Measurements from ENCODE around the gene PTPN12. TPM values are rescaled to one million over a fixed set of nuclear protein-coding genes. Genes with fewer than 3 reads are reported as not detected.
A peak's percentile ranks its signal among the peaks of the same experiment; 100 is the strongest.

PTPN12 gene
- total and polyA plus RNA-seq, 8 donors = 8.4 to 147 (median 38.6) TPM

GRCh38 chr7:77665161-77665560 is 128.1 kb downstream of the PTPN12 start:
- intact Hi-C loops (cut with DNase I; ENCODE audit: low total_unique reads) = no loop called here
- no peaks in the 10 kb centered on the region for H3K9me3 ChIP-seq
- no peak overlapping the region for H3K4me3 ChIP-seq
- no peaks in the 10 kb centered on the region for H3K27me3 ChIP-seq
- TF ChIP-seq POLR2A (IDR thresholded peaks at IDR 0.05) (no peak), POLR2AphosphoS5 (IDR thresholded peaks at IDR 0.05) (no peak), CTCF (IDR thresholded peaks at IDR 0.05) (no peak), EP300 (IDR thresholded peaks at IDR 0.05) (no peak)
- H3K36me3 ChIP-seq = peaks cover 0 to 31% (median 6%) of the 10 kb centered on the region in 4 donors
- DNase-seq = no peak
- H3K4me1 ChIP-seq = peaks cover 0 to 9% (median 0%) of the 10 kb centered on the region in 4 donors
- no peak overlapping the region for H3K27ac ChIP-seq

GRCh38 chr7:77667459-77668086 is 130.5 kb downstream of the PTPN12 start:
- H3K4me3 ChIP-seq = no peak overlapping the region
- peaks cover 0 to 24% (median 2%) of the 10 kb centered on the region in 4 donors for H3K36me3 ChIP-seq
- H3K27me3 ChIP-seq = no peaks in the 10 kb centered on the region
- no peak for DNase-seq
- TF ChIP-seq POLR2AphosphoS5 (IDR thresholded peaks at IDR 0.05) (no peak), CTCF (IDR thresholded peaks at IDR 0.05) (no peak)
- H3K9me3 ChIP-seq = no peaks in the 10 kb centered on the region
- WGBS, 5 donors = 76 to 86% (median 79%) methylated on average over 6 of the region's 6 CpGs
- no peak overlapping the region for H3K27ac ChIP-seq
- intact Hi-C loops (cut with DNase I; ENCODE audit: low total_unique reads) = no loop called here
- H3K4me1 ChIP-seq = peaks cover 0 to 9% (median 0%) of the 10 kb centered on the region in 4 donors

GRCh38 chr7:77674878-77675277 is 137.8 kb downstream of the PTPN12 start:
- intact Hi-C loops (cut with DNase I; ENCODE audit: low total_unique reads) = no loop called here
- TF ChIP-seq CTCF (IDR thresholded peaks at IDR 0.05) (no peak), POLR2AphosphoS5 (IDR thresholded peaks at IDR 0.05) (peak in 2 of 3 donors; percentile 15 to 66)
- WGBS, 5 donors = 58 to 66% (median 62%) methylated on average over 5 of the region's 5 CpGs

GRCh38 chr7:77679608-77680007 is 142.5 kb downstream of the PTPN12 start:
- Histone ChIP-seq H3K27ac (peak overlapping the region; percentile 76 to 85 (median 82)), H3K4me3 (peak overlapping the region in 1 of 4 donors; percentile 7)
- intact Hi-C loops (cut with DNase I; ENCODE audit: low total_unique reads) = no loop called here

More at GRCh38 chr7:77674878-77675277, 137.8 kb downstream of the PTPN12 start:
- Histone ChIP-seq H3K27ac (peak overlapping the region in 1 of 5 donors; percentile 8), H3K27me3 (no peaks in the 10 kb centered on the region), H3K9me3 (no peaks in the 10 kb centered on the region), H3K4me3 (no peak overlapping the region), H3K4me1 (peaks cover 0 to 21% (median under 1%) of the 10 kb centered on the region in 4 donors), H3K36me3 (no peaks in the 10 kb centered on the region)
- DNase-seq = peak; percentile 57 to 79

More at GRCh38 chr7:77679608-77680007, 142.5 kb downstream of the PTPN12 start:
- no peaks in the 10 kb centered on the region for H3K9me3 ChIP-seq
- peaks cover 0 to 26% (median 18%) of the 10 kb centered on the region in 4 donors for H3K36me3 ChIP-seq
- DNase-seq = peak in 1 of 2 donors; percentile 83
- H3K27me3 ChIP-seq = no peaks in the 10 kb centered on the region
- H3K4me1 ChIP-seq = peaks cover 8 to 49% (median 17%) of the 10 kb centered on the region in 4 donors
- TF ChIP-seq EP300 (IDR thresholded peaks at IDR 0.05) (no peak), POLR2AphosphoS5 (IDR thresholded peaks at IDR 0.05) (no peak), CTCF (IDR thresholded peaks at IDR 0.05) (no peak), POLR2A (IDR thresholded peaks at IDR 0.05) (no peak)

Data from stomach (tissue), 9 donors.